ENCODE measurements around the gene HECTD4. TPM values are rescaled to one million over a fixed set of nuclear protein-coding genes. Genes with fewer than 3 reads are reported as not detected.

HECTD4 gene
- total RNA-seq, 1 donor: 37.1 TPM

- no peak for TF ChIP-seq CTCF (IDR thresholded peaks at IDR 0.05; ENCODE audit: insufficient read depth, low read depth, low read length)
- no peak overlapping the region for H3K4me3 ChIP-seq (ENCODE audit: low read depth, low read length)
- DNase-seq (ENCODE audit: low read depth): peak; percentile 78
Observed at GRCh38 chr12:112191840-112192321, 190.3 kb downstream of the HECTD4 start.

- H3K4me3 ChIP-seq (ENCODE audit: low read depth, low read length): no peak overlapping the region
- DNase-seq (ENCODE audit: low read depth): no peak
- no peak for TF ChIP-seq CTCF (IDR thresholded peaks at IDR 0.05; ENCODE audit: insufficient read depth, low read depth, low read length)
Observed at GRCh38 chr12:112191201-112191600, 191.0 kb downstream of the HECTD4 start.

GRCh38 chr12:112190231-112191025 lies 191.8 kb downstream of the HECTD4 start:
- no peak for DNase-seq (ENCODE audit: low read depth)
- peak; percentile 8 for TF ChIP-seq CTCF (IDR thresholded peaks at IDR 0.05; ENCODE audit: insufficient read depth, low read depth, low read length)
- H3K4me3 ChIP-seq (ENCODE audit: low read depth, low read length): no peak overlapping the region

DNA sequence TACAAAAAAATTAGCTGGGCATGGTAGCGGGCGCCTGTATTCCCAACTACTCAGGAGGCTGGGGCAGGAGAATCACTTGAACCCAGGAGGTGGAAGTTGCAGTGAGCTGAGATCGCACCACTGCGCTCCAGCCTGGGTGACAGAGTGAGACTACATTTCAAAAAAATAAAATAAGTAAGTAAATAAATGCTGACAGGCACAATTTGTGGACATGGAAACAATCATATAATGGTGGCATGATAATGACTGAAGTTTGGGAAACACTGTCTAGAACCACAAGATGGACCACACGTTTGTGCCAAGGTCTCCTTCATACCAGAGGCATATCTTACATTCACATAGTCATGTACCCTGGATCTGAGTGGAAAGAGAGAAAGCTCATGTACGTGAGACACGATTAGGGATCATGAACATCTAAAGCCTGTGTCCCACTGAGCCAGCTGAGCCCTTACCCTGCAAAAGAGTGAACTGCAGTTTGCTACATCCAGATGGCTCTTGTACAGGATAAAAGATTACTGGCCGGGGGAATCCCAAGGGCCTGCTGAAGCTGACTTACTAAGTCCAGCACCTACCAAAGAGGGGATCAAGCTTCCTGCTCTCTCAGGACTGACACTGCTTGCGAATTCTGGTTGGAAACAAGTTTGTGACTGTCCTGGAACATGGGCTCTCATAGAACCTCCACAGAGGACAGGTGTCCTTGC lies 194.0 kb downstream of the HECTD4 start:
- no peak for DNase-seq (ENCODE audit: low read depth)
- TF ChIP-seq CTCF (IDR thresholded peaks at IDR 0.05; ENCODE audit: insufficient read depth, low read depth, low read length): no peak
- no peak overlapping the region for H3K4me3 ChIP-seq (ENCODE audit: low read depth, low read length)

- no peak for TF ChIP-seq CTCF (IDR thresholded peaks at IDR 0.05; ENCODE audit: insufficient read depth, low read depth, low read length)
- no peak for DNase-seq (ENCODE audit: low read depth)
- H3K4me3 ChIP-seq (ENCODE audit: low read depth, low read length): no peak overlapping the region
Observed at GRCh38 chr12:112185093-112185923, 196.9 kb downstream of the HECTD4 start.

- DNase-seq (ENCODE audit: low read depth): no peak
- H3K4me3 ChIP-seq (ENCODE audit: low read depth, low read length): no peak overlapping the region
- no peak for TF ChIP-seq CTCF (IDR thresholded peaks at IDR 0.05; ENCODE audit: insufficient read depth, low read depth, low read length)
Observed at GRCh38 chr12:112184056-112184887, 198.0 kb downstream of the HECTD4 start.

All from fibroblast of villous mesenchyme (primary cell).